Kidney (tissue), 14 donors: Measurements from ENCODE around the gene PPP1R12A. TPM values are rescaled to one million over a fixed set of nuclear protein-coding genes. Genes with fewer than 3 reads are reported as not detected.

Experiments
- DNase-seq, 5 donors: peaks; one replicate each; pipeline ENCODE4 v3.0.0-alpha.2; 2013 to 2020
- FAIRE-seq: peaks from 2 replicates; lab custom pipeline; 2012; peaks lifted over from hg19 to GRCh38; lab: Jason Lieb, UNC
- H3K27ac ChIP-seq, 2 donors: one replicate each; pipeline ENCODE4 v1.7.0; 2013; ENCODE audit warnings: low read depth in 2 of 2, low read length in 2 of 2, inconsistent platforms in 1 of 2
- H3K27me3 ChIP-seq: one replicate; pipeline ENCODE4 v1.7.1; 2013; ENCODE audit warnings: low read length, inconsistent platforms; ENCODE audit not compliant: control insufficient read depth, insufficient read depth
- H3K36me3 ChIP-seq, 3 donors: one replicate each; pipeline versions ENCODE4 v1.7.0 to v1.7.1; 2013; ENCODE audit warnings: low read length in 3 of 3, control low read depth in 1 of 3, inconsistent platforms in 1 of 3; ENCODE audit not compliant: insufficient read depth in 3 of 3, control insufficient read depth in 2 of 3
- H3K4me1 ChIP-seq, 3 donors: one replicate each; pipeline versions ENCODE4 v1.7.0 to v1.7.1; 2013; ENCODE audit warnings: low read length in 3 of 3, inconsistent platforms in 1 of 3, low read depth in 1 of 3; ENCODE audit not compliant: control insufficient read depth in 2 of 3, insufficient read depth in 2 of 3
- H3K4me3 ChIP-seq, 3 donors: one replicate each; pipeline versions ENCODE4 v1.7.0 to v1.8.1; 2013; ENCODE audit warnings: low read length in 3 of 3, control low read depth in 1 of 3, inconsistent platforms in 1 of 3
- H3K9ac ChIP-seq, 3 donors: one replicate each; pipeline versions ENCODE4 v1.7.0 to v1.7.1; 2013; ENCODE audit warnings: low read length in 3 of 3, control low read depth in 1 of 3, inconsistent platforms in 1 of 3
- H3K9me3 ChIP-seq, 3 donors: one replicate each; pipeline versions ENCODE4 v1.7.0 to v1.7.1; 2013; ENCODE audit warnings: low read length in 3 of 3, control low read depth in 1 of 3, inconsistent platforms in 1 of 3; ENCODE audit not compliant: control insufficient read depth in 2 of 3, insufficient read depth in 1 of 3
- intact Hi-C: fragments of 100-400 bp; cut with DNase I; formaldehyde crosslinking; loops from one replicate; pipeline ENCODE4 v1.11.1; 2022
- polyA plus RNA-seq: library from polyadenylated mRNA; stranded (reverse); fragments of 350-450 nt; fragmentation: Illumina TruSeq; extraction: RNeasy Lipid Tissue Mini Kit (QIAGEN cat#74804); gene quantifications from one replicate; pipeline ENCODE4 v1.2.3, GENCODE V29; 2014; ENCODE audit warnings: low read depth, low replicate concordance; ENCODE audit not compliant: insufficient read depth
- total RNA-seq: library from RNA; stranded (reverse); fragmentation: NEBNext Ultra II Directional; extraction: Animal tissue kit (Norgen Biotek cat#: 25700); gene quantifications from one replicate; pipeline ENCODE4 v1.2.1, GENCODE V29; 2021
- TF ChIP-seq, protein P1 (sequence below): IDR thresholded peaks from 3 replicates; pipeline ENCODE4 v1.5.1; 2012; ENCODE audit warnings: mild to moderate bottlenecking, moderate library complexity, borderline replicate concordance; ENCODE audit not compliant: insufficient read depth; ENCODE audit errors: extremely low read depth
- donor health status: control.
- donor health status: control.
- donor health status: control.
- donor health status: control.
- donor health status: control.
- donor health status: DM: yes; HTN: yes; CAD: no.
- donor health status: Normal renal cell carcinoma (clear cell type).

Gene PPP1R12A
- total and polyA plus RNA-seq, 2 donors from 2014 or later = 10.3 to 82.5 TPM

- no peak for FAIRE-seq
Observed at GRCh38 chr12:79932357-79932756, 2.5 kb downstream of the PPP1R12A start.

DNA sequence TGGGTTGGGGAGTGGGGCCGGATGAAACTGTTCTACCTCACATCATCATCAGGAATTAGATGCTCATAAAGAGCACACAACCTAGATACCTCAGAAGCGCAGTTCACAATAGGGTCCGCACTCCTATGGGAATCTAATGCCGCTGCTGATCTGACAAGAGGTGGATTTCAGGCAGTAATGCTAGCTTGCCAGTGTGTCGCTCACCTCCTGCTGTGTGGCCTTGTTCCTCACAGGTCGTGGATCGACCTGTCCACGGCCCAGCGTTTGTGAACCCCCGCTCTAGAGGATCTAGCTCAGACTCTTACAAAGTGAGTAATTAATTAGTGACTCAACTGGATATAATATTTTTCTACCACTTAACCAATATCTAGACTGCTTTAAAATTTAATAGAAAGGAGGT is 5.8 kb downstream of the PPP1R12A start:
- intact Hi-C loops = no loop called here
- no peaks in the 10 kb centered on the region for H3K36me3 ChIP-seq
- no peak overlapping the region for H3K9ac ChIP-seq
- H3K27me3 ChIP-seq = no peaks in the 10 kb centered on the region
- H3K4me1 ChIP-seq = peaks cover 2 to 22% (median 3%) of the 10 kb centered on the region in 3 donors
- DNase-seq = no peak
- H3K4me3 ChIP-seq = no peak overlapping the region
- H3K27ac ChIP-seq = no peak overlapping the region
- TF ChIP-seq, protein P1, sequence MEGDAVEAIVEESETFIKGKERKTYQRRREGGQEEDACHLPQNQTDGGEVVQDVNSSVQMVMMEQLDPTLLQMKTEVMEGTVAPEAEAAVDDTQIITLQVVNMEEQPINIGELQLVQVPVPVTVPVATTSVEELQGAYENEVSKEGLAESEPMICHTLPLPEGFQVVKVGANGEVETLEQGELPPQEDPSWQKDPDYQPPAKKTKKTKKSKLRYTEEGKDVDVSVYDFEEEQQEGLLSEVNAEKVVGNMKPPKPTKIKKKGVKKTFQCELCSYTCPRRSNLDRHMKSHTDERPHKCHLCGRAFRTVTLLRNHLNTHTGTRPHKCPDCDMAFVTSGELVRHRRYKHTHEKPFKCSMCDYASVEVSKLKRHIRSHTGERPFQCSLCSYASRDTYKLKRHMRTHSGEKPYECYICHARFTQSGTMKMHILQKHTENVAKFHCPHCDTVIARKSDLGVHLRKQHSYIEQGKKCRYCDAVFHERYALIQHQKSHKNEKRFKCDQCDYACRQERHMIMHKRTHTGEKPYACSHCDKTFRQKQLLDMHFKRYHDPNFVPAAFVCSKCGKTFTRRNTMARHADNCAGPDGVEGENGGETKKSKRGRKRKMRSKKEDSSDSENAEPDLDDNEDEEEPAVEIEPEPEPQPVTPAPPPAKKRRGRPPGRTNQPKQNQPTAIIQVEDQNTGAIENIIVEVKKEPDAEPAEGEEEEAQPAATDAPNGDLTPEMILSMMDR = no peak
- no peak for FAIRE-seq
- no peaks in the 10 kb centered on the region for H3K9me3 ChIP-seq

More at GRCh38 chr12:79932357-79932756, 2.5 kb downstream of the PPP1R12A start:
- H3K27ac ChIP-seq = no peak overlapping the region
- intact Hi-C loops = no loop called here
- peaks cover 0 to 19% (median 3%) of the 10 kb centered on the region in 3 donors for H3K4me1 ChIP-seq
- no peaks in the 10 kb centered on the region for H3K9me3 ChIP-seq
- no peaks in the 10 kb centered on the region for H3K36me3 ChIP-seq
- H3K27me3 ChIP-seq = no peaks in the 10 kb centered on the region
- DNase-seq = no peak
- TF ChIP-seq, protein P1 = no peak
- H3K4me3 ChIP-seq = peak overlapping the region; percentile 27 to 92 (median 89)
- H3K9ac ChIP-seq = no peak overlapping the region

- no peak for DNase-seq
- TF ChIP-seq, protein P1 = no peak
- H3K27me3 ChIP-seq = no peaks in the 10 kb centered on the region
- H3K27ac ChIP-seq = no peak overlapping the region
- no peak overlapping the region for H3K4me3 ChIP-seq
- no peak for FAIRE-seq
- no peaks in the 10 kb centered on the region for H3K9me3 ChIP-seq
- no peak overlapping the region for H3K9ac ChIP-seq
- H3K36me3 ChIP-seq = no peaks in the 10 kb centered on the region
- intact Hi-C loops = no loop called here
- peaks cover 2 to 22% (median 3%) of the 10 kb centered on the region in 3 donors for H3K4me1 ChIP-seq
Observed at GRCh38 chr12:79927772-79928474, 7.0 kb downstream of the PPP1R12A start.

- intact Hi-C loops = no loop called here
- H3K4me1 ChIP-seq = peaks cover 2 to 16% (median 3%) of the 10 kb centered on the region in 3 donors
- TF ChIP-seq, protein P1 = no peak
- no peak overlapping the region for H3K4me3 ChIP-seq
- no peaks in the 10 kb centered on the region for H3K36me3 ChIP-seq
- H3K9ac ChIP-seq = no peak overlapping the region
- H3K27ac ChIP-seq = no peak overlapping the region
- H3K27me3 ChIP-seq = no peaks in the 10 kb centered on the region
- H3K9me3 ChIP-seq = no peaks in the 10 kb centered on the region
- no peak for DNase-seq
- FAIRE-seq = no peak
Observed at GRCh38 chr12:79926951-79927350, 7.9 kb downstream of the PPP1R12A start.
